AG04450 (cell line): ENCODE measurements around the gene RPL37. TPM values are rescaled to one million over a fixed set of nuclear protein-coding genes. Genes with fewer than 3 reads are reported as not detected.
A peak's percentile ranks its signal among the peaks of the same experiment; 100 is the strongest.

ENCODE experiments used
- CTCF ChIA-PET: fragments of 300-600, 350-600 bp; formaldehyde crosslinking; extraction: SDS; loops from one replicate; lab custom pipeline; 2022; ENCODE audit warnings: antibody characterized with exemption, inconsistent platforms; lab: Charles Lee
- POLR2A ChIA-PET: fragments of 350-600 bp; formaldehyde crosslinking; extraction: SDS; loops from one replicate; lab custom pipeline; 2021; ENCODE audit warnings: antibody characterized with exemption, inconsistent platforms; lab: Yijun Ruan, JAX
- DNase-seq: peaks from one replicate; pipeline ENCODE4 v3.0.0-alpha.2; 2011; ENCODE audit warnings: low read depth, low spot score
- H3K27ac ChIP-seq: one replicate; pipeline ENCODE4 v1.5.1; 2012; ENCODE audit warnings: low read depth, low read length, control low read depth
- H3K27me3 ChIP-seq: one replicate; pipeline ENCODE4 v1.6.0; 2012; ENCODE audit warnings: low read length; ENCODE audit not compliant: control insufficient read depth, insufficient read depth
- H3K4me3 ChIP-seq: 2 replicates; pipeline ENCODE4 v1.5.1; 2011; ENCODE audit warnings: mild to moderate bottlenecking, low read depth, low read length, control low read depth
- H3K9me3 ChIP-seq: 2 replicates; pipeline ENCODE4 v1.5.1; 2012; ENCODE audit warnings: low read length; ENCODE audit not compliant: control insufficient read depth, insufficient read depth
- CTCF ChIP-seq: IDR thresholded peaks from 2 replicates; pipeline ENCODE4 v1.5.1; 2011; ENCODE audit warnings: low read depth, low read length, control low read depth, inconsistent platforms
- polyA plus RNA-seq: library from polyadenylated mRNA; depleted of rRNA; stranded (reverse); fragments of >200 nt; gene quantifications from 2 replicates; pipeline ENCODE4 v1.2.3, GENCODE V29; 2011

RPL37 gene
- polyA plus RNA-seq, 1 experiment, result 4,632 TPM

GRCh38 chr5:40834391-40834848, 602 bp downstream of the RPL37 start:
- TF ChIP-seq CTCF, result no peak
- no peak for DNase-seq
- peak overlapping the region; percentile 80 for H3K27ac ChIP-seq
- H3K27me3 ChIP-seq, result no peaks in the 10 kb centered on the region
- H3K4me3 ChIP-seq, result peak overlapping the region; percentile 98
- ChIA-PET CTCF (interaction anchor here (1.0 kb wide), 1 partner anchor 35 kb away, joined by 5 read pairs; no protein-coding TSS in a partner anchor), POLR2A (interaction anchor here (1.0 to 2.0 kb wide), 2 partner anchors 26 to 65 kb away, joined by 3 to 4 read pairs; no protein-coding TSS in a partner anchor)
- H3K9me3 ChIP-seq, result no peaks in the 10 kb centered on the region; the same call in 1 of the 2 replicates

GRCh38 chr5:40833712-40834229, 1.3 kb downstream of the RPL37 start:
- CTCF ChIA-PET, result interaction anchor here (1.0 to 1.6 kb wide), 2 partner anchors 35 kb away, joined by 5 read pairs; partner anchors contain the start of gene PRKAA1
- no peak overlapping the region for H3K27ac ChIP-seq
- POLR2A ChIA-PET, result interaction anchor here (1.5 kb wide), 1 partner anchor 10 kb away, joined by 5 read pairs; no protein-coding TSS in a partner anchor
- DNase-seq, result no peak
- TF ChIP-seq CTCF, result no peak
- peak overlapping the region; percentile 98 for H3K4me3 ChIP-seq
- H3K27me3 ChIP-seq, result no peaks in the 10 kb centered on the region
- H3K9me3 ChIP-seq, result no peaks in the 10 kb centered on the region; the same call in 1 of the 2 replicates

- ChIA-PET CTCF (interaction anchor here (1.6 kb wide), 1 partner anchor 34 kb away, joined by 5 read pairs; the partner anchor contains the start of gene PRKAA1), POLR2A (interaction anchor here (1.5 to 1.9 kb wide), 2 partner anchors 8 to 10 kb away, joined by 4 to 5 read pairs; no protein-coding TSS in a partner anchor)
- Histone ChIP-seq H3K27me3 (no peaks in the 10 kb centered on the region), H3K27ac (no peak overlapping the region), H3K4me3 (peak overlapping the region; percentile 98; the same call in 1 of the 2 replicates), H3K9me3 (no peaks in the 10 kb centered on the region; the same call in 1 of the 2 replicates)
- DNase-seq, result no peak
- no peak for TF ChIP-seq CTCF
These were observed 2.7 kb downstream of the RPL37 start for GRCh38 chr5:40832345-40832744.

GRCh38 chr5:40831346-40832210, 3.4 kb downstream of the RPL37 start:
- H3K4me3 ChIP-seq, result no peak overlapping the region
- H3K27me3 ChIP-seq, result no peaks in the 10 kb centered on the region
- ChIA-PET POLR2A (interaction anchor here (0.6 to 1.9 kb wide), 2 partner anchors 9 to 33 kb away, joined by 3 to 4 read pairs; no protein-coding TSS in a partner anchor), CTCF (interaction anchor here (0.6 kb wide), 1 partner anchor 33 kb away, joined by 7 read pairs; no protein-coding TSS in a partner anchor)
- H3K9me3 ChIP-seq, result no peaks in the 10 kb centered on the region; the same call in 1 of the 2 replicates
- TF ChIP-seq CTCF, result no peak
- no peak overlapping the region for H3K27ac ChIP-seq
- DNase-seq, result no peak
